GM19452 (cell line): ENCODE results near the gene CEP128.

Source experiments
- ATAC-seq: cut with Tn5 transposase; IDR thresholded peaks from one replicate; pipeline ENCODE4 v1.9.1; 2021; ENCODE audit not compliant: unreplicated experiment

Gene CEP128

GRCh38 chr14:80494769-80495168, 446.8 kb downstream of the CEP128 start:
- no peak for ATAC-seq

GRCh38 chr14:80493620-80494019, 447.9 kb downstream of the CEP128 start:
- no peak for ATAC-seq

GRCh38 chr14:80491650-80492049, 449.9 kb downstream of the CEP128 start:
- ATAC-seq = peak; percentile 10

GRCh38 chr14:80491131-80491530, 450.4 kb downstream of the CEP128 start:
- ATAC-seq = peak; percentile 96

GRCh38 chr14:80489513-80489912, 452.0 kb downstream of the CEP128 start:
- no peak for ATAC-seq

GRCh38 chr14:80485764-80486163, 455.8 kb downstream of the CEP128 start:
- ATAC-seq = no peak

GRCh38 chr14:80483331-80483730, 458.2 kb downstream of the CEP128 start:
- ATAC-seq = no peak

GRCh38 chr14:80477388-80478160, 464.0 kb downstream of the CEP128 start:
- ATAC-seq = no peak

GRCh38 chr14:80475074-80475473, 466.5 kb downstream of the CEP128 start:
- no peak for ATAC-seq

- no peak for ATAC-seq
Observed at GRCh38 chr14:80468331-80469122, 473.0 kb downstream of the CEP128 start.

- ATAC-seq = no peak
Observed at GRCh38 chr14:80465546-80466220, 475.9 kb downstream of the CEP128 start.

- ATAC-seq = no peak
Observed at GRCh38 chr14:80464531-80465149, 476.9 kb downstream of the CEP128 start.

GRCh38 chr14:80456209-80456608, 485.3 kb downstream of the CEP128 start:
- ATAC-seq = no peak

- ATAC-seq = no peak
Observed at GRCh38 chr14:80455031-80455430, 486.5 kb downstream of the CEP128 start.

GRCh38 chr14:80448267-80448666, 493.3 kb downstream of the CEP128 start:
- ATAC-seq = no peak

GRCh38 chr14:80447392-80447791, 494.1 kb downstream of the CEP128 start:
- no peak for ATAC-seq
